Chondrocyte (in vitro differentiated cells): Measurements from ENCODE around the gene BICD1. TPM values are rescaled to one million over a fixed set of nuclear protein-coding genes. Genes with fewer than 3 reads are reported as not detected.
"Not testable (repeated sequence)": the region's sequence is repeated elsewhere in the genome, so short reads cannot be mapped to it uniquely, and the experiment has no call there.

Source experiments
- DNase-seq: peaks from one replicate; pipeline ENCODE4 v3.0.0; 2021; ENCODE audit warnings: mixed read lengths, low spot score
- H3K27ac Mint-ChIP-seq: one replicate; pipeline ENCODE4 v1.8.0; 2021; ENCODE audit warnings: mild to moderate bottlenecking, moderate library complexity, mixed read lengths; ENCODE audit not compliant: unreplicated experiment
- H3K27me3 Mint-ChIP-seq: 2 replicates; pipeline ENCODE4 v1.8.0; 2021; ENCODE audit warnings: low read depth, mixed read lengths
- H3K36me3 Mint-ChIP-seq: 2 replicates; pipeline ENCODE4 v1.8.0; 2021; ENCODE audit warnings: low read depth, mixed read lengths
- H3K4me1 Mint-ChIP-seq: 2 replicates; pipeline ENCODE4 v1.8.0; 2021; ENCODE audit warnings: low read depth, mild to moderate bottlenecking, mixed read lengths
- H3K4me3 Mint-ChIP-seq: one replicate; pipeline ENCODE4 v1.8.0; 2021; ENCODE audit warnings: mild to moderate bottlenecking, moderate library complexity, mixed read lengths; ENCODE audit not compliant: unreplicated experiment
- H3K9me3 Mint-ChIP-seq: 2 replicates; pipeline ENCODE4 v1.8.0; 2021; ENCODE audit warnings: low read depth, mixed read lengths
- total RNA-seq: library from RNA; stranded (reverse); gene quantifications from 3 replicates; pipeline ENCODE4 v1.2.1, GENCODE V29; 2021
- TF ChIP-seq, protein P1 (sequence below): fragments of 200-600 bp; sonication (generic); IDR thresholded peaks from 2 replicates; pipeline ENCODE4 v1.5.0; 2021; ENCODE audit warnings: antibody characterized with exemption, mild to moderate bottlenecking, moderate library complexity

The BICD1 gene
- total RNA-seq, 1 donor from 2014 or later: 30.5 TPM

DNA sequence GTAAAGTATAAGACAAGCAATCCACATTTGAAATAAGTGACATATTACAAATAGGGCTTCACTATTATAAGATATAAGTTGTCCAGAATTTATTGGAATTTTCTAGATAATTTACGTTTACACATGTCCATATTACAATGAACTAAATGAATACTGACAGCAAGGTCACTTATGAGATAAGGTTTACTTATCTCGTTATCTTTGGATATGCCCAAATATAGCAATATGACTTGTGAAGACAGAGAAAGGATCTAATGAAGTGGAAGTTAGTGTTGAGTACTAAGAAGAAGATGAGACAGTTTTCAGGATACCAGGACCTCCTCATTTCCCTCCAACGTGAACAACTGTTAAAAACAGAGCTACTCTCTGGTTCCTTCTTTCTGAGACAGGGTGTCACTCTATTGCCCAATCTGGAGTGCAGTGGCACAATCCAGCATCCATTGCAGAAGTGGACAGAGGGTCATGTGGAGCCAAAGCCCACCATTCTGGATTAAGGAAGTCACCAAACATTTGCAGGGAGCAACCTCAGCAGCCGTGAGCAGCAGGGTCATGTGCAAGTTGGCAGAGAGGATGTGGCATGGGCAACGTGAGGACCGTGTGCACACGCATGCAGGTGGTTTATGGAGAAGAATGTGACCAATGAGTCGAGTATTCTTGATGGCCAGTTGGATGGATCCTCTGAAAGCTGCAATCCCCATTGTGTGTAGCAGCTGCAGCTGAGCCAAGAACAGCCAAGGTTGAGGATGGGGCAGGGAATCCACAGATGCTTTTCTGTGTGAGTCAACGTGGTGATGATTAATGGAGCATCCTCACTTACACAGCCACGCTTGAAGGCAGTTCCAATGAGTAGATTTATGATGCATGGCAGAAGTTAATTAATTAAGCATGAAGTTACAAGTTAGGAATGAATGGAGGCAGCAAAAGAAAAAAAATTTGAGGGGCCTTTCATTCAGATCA lies 111.0 kb downstream of the BICD1 start:
- no peaks in the 10 kb centered on the region for H3K4me1 Mint-ChIP-seq
- no peak for DNase-seq
- no peak overlapping the region for H3K4me3 Mint-ChIP-seq
- H3K27me3 Mint-ChIP-seq: no peaks in the 10 kb centered on the region
- no peak overlapping the region for H3K27ac Mint-ChIP-seq
- TF ChIP-seq, protein P1, sequence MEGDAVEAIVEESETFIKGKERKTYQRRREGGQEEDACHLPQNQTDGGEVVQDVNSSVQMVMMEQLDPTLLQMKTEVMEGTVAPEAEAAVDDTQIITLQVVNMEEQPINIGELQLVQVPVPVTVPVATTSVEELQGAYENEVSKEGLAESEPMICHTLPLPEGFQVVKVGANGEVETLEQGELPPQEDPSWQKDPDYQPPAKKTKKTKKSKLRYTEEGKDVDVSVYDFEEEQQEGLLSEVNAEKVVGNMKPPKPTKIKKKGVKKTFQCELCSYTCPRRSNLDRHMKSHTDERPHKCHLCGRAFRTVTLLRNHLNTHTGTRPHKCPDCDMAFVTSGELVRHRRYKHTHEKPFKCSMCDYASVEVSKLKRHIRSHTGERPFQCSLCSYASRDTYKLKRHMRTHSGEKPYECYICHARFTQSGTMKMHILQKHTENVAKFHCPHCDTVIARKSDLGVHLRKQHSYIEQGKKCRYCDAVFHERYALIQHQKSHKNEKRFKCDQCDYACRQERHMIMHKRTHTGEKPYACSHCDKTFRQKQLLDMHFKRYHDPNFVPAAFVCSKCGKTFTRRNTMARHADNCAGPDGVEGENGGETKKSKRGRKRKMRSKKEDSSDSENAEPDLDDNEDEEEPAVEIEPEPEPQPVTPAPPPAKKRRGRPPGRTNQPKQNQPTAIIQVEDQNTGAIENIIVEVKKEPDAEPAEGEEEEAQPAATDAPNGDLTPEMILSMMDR: no peak
- peaks cover 12% of the 10 kb centered on the region for H3K36me3 Mint-ChIP-seq
- no peaks in the 10 kb centered on the region for H3K9me3 Mint-ChIP-seq

DNA sequence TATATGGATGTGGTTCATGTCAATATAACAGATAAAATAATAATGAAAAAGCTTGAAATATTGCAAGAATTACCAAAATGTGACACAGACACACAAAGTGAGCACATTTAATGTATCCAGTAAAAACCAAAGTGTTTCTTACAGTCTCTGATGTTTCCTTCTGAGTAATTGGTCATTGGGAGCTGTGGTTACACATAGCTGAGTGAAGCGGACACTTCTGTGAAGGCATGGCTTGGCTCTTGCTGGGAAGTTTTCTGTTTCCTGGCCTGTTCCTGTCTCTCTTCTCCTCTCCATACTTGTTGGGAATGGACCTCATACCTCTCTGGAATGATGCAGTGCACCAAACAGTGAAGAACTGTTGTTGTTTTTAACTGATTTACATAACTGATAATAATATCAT lies 117.3 kb downstream of the BICD1 start:
- H3K27ac Mint-ChIP-seq: no peak overlapping the region
- no peak overlapping the region for H3K4me3 Mint-ChIP-seq
- H3K9me3 Mint-ChIP-seq: no peaks in the 10 kb centered on the region
- DNase-seq: no peak
- TF ChIP-seq, protein P1: no peak
- no peaks in the 10 kb centered on the region for H3K4me1 Mint-ChIP-seq
- peaks cover 2% of the 10 kb centered on the region for H3K36me3 Mint-ChIP-seq
- no peaks in the 10 kb centered on the region for H3K27me3 Mint-ChIP-seq

DNA sequence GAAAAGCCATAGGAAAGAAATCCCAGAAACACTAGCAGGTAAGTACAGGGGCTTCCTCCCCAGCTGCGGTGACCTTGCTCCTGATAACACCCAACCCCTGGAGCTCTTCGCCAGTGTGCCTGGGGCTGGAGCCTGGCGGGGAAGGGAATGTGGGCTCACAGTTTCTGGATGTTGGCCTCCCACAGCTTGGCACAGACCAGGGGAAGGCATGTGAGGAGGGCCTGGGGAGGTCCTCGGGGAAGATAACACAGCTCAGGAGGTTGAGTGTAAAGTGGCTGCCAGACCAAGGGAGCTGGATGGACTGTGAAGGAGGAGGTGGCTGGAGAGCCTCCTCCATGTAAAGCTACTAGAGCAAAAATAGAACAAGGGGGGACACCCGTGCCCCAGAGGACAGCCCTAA lies 120.1 kb downstream of the BICD1 start:
- H3K9me3 Mint-ChIP-seq: no peaks in the 10 kb centered on the region
- no peak overlapping the region for H3K27ac Mint-ChIP-seq
- no peak overlapping the region for H3K4me3 Mint-ChIP-seq
- H3K27me3 Mint-ChIP-seq: no peaks in the 10 kb centered on the region
- no peak for DNase-seq
- no peaks in the 10 kb centered on the region for H3K36me3 Mint-ChIP-seq
- no peaks in the 10 kb centered on the region for H3K4me1 Mint-ChIP-seq
- TF ChIP-seq, protein P1: no peak

DNA sequence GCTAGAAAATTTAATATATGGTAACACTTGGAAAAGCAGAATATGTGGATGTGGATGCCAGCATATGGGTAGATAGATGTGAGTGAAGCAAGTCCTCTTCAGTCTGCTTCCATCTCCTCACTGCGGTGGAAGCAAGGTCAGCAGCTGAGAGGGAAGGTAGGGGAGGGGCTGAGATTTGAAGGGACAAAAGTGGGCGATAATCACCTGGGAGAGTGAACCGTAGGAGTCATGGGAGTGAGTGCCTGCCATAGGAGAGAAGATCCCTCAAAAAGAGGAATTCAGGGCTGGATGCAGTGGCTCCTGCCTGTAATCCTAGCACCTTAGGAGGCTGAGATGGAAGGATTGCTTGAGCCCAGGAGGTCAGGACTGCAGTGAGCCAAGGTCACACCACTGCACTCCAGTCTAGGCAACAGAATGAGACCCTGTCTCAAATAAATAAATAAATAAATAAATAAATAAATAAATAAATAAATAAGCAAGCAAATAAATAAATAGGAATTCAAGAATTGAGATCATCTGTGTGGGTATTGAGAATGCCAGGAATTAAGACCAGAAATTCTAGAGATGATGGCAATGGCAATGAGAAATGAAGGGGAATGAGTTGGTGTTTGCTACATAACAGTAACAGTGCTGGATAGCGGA lies 123.4 kb downstream of the BICD1 start:
- no peaks in the 10 kb centered on the region for H3K27me3 Mint-ChIP-seq
- DNase-seq: no peak
- TF ChIP-seq, protein P1: no peak
- peaks cover 3% of the 10 kb centered on the region for H3K4me1 Mint-ChIP-seq
- H3K36me3 Mint-ChIP-seq: no peaks in the 10 kb centered on the region
- no peak overlapping the region for H3K27ac Mint-ChIP-seq
- H3K4me3 Mint-ChIP-seq: no peak overlapping the region
- no peaks in the 10 kb centered on the region for H3K9me3 Mint-ChIP-seq

DNA sequence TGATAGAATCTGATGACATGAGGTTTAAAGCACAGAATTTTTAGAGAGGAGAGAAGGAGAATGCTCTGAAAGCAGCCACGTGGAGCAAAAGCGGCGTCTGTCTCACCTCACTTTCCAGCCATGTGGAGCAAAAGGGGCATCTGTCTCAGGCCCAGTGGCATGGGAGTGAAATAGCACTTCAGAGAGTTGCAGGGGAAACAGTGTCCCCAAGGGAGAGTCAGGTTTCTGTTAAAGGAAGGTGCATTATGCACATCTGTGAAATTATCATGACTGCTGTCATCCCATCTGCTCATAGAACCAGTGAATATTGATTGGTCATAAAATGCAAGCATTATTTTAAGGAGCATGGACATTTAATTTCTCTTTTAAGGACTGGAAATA lies 124.0 kb downstream of the BICD1 start:
- TF ChIP-seq, protein P1: no peak
- Mint-ChIP-seq H3K27me3 (no peaks in the 10 kb centered on the region), H3K9me3 (no peaks in the 10 kb centered on the region), H3K36me3 (no peaks in the 10 kb centered on the region), H3K27ac (no peak overlapping the region), H3K4me1 (peaks cover 3% of the 10 kb centered on the region), H3K4me3 (no peak overlapping the region)
- DNase-seq: no peak

DNA sequence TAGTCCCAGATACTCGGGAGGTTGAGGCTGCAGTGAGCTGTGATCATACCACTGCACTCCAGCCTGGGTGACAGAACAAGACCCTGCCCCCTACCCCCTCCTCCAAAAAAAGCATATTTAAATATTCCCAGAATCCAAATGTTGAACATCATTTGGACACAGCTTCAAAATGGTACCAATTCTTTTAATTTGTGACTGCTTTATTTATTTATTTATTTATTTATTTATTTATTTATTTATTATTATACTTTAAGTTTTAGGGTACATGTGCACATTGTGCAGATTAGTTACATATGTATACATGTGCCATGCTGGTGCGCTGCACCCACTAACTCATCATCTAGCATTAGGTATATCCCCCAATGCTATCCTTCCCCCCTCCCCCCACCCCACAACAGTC lies 124.7 kb downstream of the BICD1 start:
- not testable (repeated sequence) for H3K9me3 Mint-ChIP-seq, H3K4me3 Mint-ChIP-seq, H3K36me3 Mint-ChIP-seq, DNase-seq, H3K27me3 Mint-ChIP-seq, H3K4me1 Mint-ChIP-seq, H3K27ac Mint-ChIP-seq
